ENCODE measurements around the gene SDHD. TPM values are rescaled to one million over a fixed set of nuclear protein-coding genes. Genes with fewer than 3 reads are reported as not detected.

Gene SDHD
- total and polyA plus RNA-seq, 9 of the 15 experiments (the other 6 are each of a cell fraction or from before 2014, with no cell fraction given), result 150 to 1,225 (median 215) TPM

DNA sequence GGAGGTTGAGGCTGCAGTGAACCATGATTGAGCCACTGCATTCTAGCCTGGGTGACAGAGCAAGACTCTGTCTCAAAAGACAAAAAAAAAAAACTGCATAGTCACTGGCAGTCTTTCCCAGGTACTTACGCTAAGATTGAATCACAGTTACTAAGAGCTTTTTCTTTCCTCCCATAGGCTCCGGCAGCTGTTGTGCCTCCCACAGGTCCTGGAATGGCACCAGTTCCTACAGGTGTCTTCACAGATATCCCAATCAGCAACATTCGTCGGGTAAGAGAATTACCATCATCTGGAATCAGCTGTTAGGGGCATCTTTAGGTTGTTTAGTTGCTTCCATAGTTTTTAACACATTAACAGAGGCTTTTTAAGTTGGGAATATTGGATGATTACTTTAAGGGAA lies 41.7 kb upstream of the SDHD start (continued):
- TF ChIP-seq, protein P1, sequence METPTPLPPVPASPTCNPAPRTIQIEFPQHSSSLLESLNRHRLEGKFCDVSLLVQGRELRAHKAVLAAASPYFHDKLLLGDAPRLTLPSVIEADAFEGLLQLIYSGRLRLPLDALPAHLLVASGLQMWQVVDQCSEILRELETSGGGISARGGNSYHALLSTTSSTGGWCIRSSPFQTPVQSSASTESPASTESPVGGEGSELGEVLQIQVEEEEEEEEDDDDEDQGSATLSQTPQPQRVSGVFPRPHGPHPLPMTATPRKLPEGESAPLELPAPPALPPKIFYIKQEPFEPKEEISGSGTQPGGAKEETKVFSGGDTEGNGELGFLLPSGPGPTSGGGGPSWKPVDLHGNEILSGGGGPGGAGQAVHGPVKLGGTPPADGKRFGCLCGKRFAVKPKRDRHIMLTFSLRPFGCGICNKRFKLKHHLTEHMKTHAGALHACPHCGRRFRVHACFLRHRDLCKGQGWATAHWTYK (CRISPR knock-in tag; IDR thresholded peaks at IDR 0.05), result no peak
- no peak for TF ChIP-seq CBX1 (IDR thresholded peaks at IDR 0.05; ENCODE audit: low read depth)
- peak; percentile 31; the same call in 1 of the 2 replicates for TF ChIP-seq ZNF24 (IDR thresholded peaks at IDR 0.05)
- no peak for TF ChIP-seq ZNF764 (CRISPR knock-in tag; IDR thresholded peaks at IDR 0.05; ENCODE audit: low read depth)
- TF ChIP-seq, protein P2, sequence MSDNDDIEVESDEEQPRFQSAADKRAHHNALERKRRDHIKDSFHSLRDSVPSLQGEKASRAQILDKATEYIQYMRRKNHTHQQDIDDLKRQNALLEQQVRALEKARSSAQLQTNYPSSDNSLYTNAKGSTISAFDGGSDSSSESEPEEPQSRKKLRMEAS (CRISPR knock-in tag; IDR thresholded peaks at IDR 0.05), result no peak
- TF ChIP-seq, protein P3, sequence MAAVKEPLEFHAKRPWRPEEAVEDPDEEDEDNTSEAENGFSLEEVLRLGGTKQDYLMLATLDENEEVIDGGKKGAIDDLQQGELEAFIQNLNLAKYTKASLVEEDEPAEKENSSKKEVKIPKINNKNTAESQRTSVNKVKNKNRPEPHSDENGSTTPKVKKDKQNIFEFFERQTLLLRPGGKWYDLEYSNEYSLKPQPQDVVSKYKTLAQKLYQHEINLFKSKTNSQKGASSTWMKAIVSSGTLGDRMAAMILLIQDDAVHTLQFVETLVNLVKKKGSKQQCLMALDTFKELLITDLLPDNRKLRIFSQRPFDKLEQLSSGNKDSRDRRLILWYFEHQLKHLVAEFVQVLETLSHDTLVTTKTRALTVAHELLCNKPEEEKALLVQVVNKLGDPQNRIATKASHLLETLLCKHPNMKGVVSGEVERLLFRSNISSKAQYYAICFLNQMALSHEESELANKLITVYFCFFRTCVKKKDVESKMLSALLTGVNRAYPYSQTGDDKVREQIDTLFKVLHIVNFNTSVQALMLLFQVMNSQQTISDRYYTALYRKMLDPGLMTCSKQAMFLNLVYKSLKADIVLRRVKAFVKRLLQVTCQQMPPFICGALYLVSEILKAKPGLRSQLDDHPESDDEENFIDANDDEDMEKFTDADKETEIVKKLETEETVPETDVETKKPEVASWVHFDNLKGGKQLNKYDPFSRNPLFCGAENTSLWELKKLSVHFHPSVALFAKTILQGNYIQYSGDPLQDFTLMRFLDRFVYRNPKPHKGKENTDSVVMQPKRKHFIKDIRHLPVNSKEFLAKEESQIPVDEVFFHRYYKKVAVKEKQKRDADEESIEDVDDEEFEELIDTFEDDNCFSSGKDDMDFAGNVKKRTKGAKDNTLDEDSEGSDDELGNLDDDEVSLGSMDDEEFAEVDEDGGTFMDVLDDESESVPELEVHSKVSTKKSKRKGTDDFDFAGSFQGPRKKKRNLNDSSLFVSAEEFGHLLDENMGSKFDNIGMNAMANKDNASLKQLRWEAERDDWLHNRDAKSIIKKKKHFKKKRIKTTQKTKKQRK (IDR thresholded peaks at IDR 0.05; ENCODE audit: borderline replicate concordance, low read depth, low read length), result no peak
- TF ChIP-seq, protein P4, sequence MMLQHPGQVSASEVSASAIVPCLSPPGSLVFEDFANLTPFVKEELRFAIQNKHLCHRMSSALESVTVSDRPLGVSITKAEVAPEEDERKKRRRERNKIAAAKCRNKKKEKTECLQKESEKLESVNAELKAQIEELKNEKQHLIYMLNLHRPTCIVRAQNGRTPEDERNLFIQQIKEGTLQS (IDR thresholded peaks at IDR 0.05), result peak; percentile 47; the same call in 1 of the 2 replicates
- TF ChIP-seq, protein P4 (CRISPR knock-in tag; conservative IDR thresholded peaks at IDR 0.05), result no peak
- TF ChIP-seq SOX6 (IDR thresholded peaks at IDR 0.05), result peak; percentile 73
- TF ChIP-seq BMI1 (IDR thresholded peaks at IDR 0.05; ENCODE audit: low read length), result no peak
- TF ChIP-seq SIN3A (IDR thresholded peaks at IDR 0.05; ENCODE audit: borderline replicate concordance in 2 of 2, control insufficient read depth in 1 of 2, low read depth in 2 of 2, low read length in 2 of 2), result no peak
- peak; percentile 46 for TF ChIP-seq HDAC3 (IDR thresholded peaks at IDR 0.05; ENCODE audit: borderline replicate concordance, partially characterized antibody)
- TF ChIP-seq, protein P5, sequence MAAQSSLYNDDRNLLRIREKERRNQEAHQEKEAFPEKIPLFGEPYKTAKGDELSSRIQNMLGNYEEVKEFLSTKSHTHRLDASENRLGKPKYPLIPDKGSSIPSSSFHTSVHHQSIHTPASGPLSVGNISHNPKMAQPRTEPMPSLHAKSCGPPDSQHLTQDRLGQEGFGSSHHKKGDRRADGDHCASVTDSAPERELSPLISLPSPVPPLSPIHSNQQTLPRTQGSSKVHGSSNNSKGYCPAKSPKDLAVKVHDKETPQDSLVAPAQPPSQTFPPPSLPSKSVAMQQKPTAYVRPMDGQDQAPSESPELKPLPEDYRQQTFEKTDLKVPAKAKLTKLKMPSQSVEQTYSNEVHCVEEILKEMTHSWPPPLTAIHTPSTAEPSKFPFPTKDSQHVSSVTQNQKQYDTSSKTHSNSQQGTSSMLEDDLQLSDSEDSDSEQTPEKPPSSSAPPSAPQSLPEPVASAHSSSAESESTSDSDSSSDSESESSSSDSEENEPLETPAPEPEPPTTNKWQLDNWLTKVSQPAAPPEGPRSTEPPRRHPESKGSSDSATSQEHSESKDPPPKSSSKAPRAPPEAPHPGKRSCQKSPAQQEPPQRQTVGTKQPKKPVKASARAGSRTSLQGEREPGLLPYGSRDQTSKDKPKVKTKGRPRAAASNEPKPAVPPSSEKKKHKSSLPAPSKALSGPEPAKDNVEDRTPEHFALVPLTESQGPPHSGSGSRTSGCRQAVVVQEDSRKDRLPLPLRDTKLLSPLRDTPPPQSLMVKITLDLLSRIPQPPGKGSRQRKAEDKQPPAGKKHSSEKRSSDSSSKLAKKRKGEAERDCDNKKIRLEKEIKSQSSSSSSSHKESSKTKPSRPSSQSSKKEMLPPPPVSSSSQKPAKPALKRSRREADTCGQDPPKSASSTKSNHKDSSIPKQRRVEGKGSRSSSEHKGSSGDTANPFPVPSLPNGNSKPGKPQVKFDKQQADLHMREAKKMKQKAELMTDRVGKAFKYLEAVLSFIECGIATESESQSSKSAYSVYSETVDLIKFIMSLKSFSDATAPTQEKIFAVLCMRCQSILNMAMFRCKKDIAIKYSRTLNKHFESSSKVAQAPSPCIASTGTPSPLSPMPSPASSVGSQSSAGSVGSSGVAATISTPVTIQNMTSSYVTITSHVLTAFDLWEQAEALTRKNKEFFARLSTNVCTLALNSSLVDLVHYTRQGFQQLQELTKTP (IDR thresholded peaks at IDR 0.05; ENCODE audit: low read depth in 1 of 2, partially characterized antibody in 2 of 2), result no peak
- no peak for TF ChIP-seq ZFPM2 (CRISPR knock-in tag; IDR thresholded peaks at IDR 0.05)
- TF ChIP-seq RHOXF2B (CRISPR knock-in tag; conservative IDR thresholded peaks at IDR 0.05), result no peak
- TF ChIP-seq EHMT2 (IDR thresholded peaks at IDR 0.05), result peak; percentile 8; the same call in 1 of the 2 replicates

Data from K562 (cell line).